ENCODE measurements around the gene POR. TPM values are rescaled to one million over a fixed set of nuclear protein-coding genes. Genes with fewer than 3 reads are reported as not detected.

The POR gene
- total and polyA plus RNA-seq, 11 donors, result 38.3 to 202 (median 80.0) TPM

DNA sequence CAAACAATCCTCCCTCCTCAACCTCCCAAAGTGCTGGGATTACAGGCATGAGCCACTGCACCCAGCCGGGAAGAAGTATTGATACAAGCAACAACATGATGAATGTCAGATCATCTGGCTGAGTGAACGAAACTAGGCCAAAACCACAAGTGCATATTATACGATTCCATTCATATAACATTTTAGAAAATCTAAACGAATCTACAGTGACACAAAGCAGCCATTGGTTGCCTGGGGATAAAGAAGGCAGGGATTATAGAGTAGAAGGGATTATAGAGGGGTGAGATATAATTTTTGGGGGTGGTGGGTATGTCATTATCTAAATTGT is 47.6 kb upstream of the POR start:
- Histone ChIP-seq H3K4me1 (peaks cover 0 to 21% (median 6%) of the 10 kb centered on the region in 12 donors), H3K9me3 (no peaks in the 10 kb centered on the region), H3K36me3 (no peaks in the 10 kb centered on the region), H3K27me3 (no peaks in the 10 kb centered on the region), H3K27ac (no peak overlapping the region), H3K4me3 (no peak overlapping the region)
- WGBS, 4 donors, result 83 to 92% (median 85%) methylated on average over 4 of the region's 4 CpGs
- no peak for DNase-seq
- intact Hi-C loops (cut with DNase I), result loop anchor here in 8 of 10 donors (2.0 to 10.0 kb wide), 3 partner anchors 153 to 267 kb away; no protein-coding TSS in a partner anchor
- no peak for TF ChIP-seq POLR2A (IDR thresholded peaks at IDR 0.05)
- TF ChIP-seq, protein P1, sequence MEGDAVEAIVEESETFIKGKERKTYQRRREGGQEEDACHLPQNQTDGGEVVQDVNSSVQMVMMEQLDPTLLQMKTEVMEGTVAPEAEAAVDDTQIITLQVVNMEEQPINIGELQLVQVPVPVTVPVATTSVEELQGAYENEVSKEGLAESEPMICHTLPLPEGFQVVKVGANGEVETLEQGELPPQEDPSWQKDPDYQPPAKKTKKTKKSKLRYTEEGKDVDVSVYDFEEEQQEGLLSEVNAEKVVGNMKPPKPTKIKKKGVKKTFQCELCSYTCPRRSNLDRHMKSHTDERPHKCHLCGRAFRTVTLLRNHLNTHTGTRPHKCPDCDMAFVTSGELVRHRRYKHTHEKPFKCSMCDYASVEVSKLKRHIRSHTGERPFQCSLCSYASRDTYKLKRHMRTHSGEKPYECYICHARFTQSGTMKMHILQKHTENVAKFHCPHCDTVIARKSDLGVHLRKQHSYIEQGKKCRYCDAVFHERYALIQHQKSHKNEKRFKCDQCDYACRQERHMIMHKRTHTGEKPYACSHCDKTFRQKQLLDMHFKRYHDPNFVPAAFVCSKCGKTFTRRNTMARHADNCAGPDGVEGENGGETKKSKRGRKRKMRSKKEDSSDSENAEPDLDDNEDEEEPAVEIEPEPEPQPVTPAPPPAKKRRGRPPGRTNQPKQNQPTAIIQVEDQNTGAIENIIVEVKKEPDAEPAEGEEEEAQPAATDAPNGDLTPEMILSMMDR (IDR thresholded peaks at IDR 0.05), result no peak
- no peak for ATAC-seq

DNA sequence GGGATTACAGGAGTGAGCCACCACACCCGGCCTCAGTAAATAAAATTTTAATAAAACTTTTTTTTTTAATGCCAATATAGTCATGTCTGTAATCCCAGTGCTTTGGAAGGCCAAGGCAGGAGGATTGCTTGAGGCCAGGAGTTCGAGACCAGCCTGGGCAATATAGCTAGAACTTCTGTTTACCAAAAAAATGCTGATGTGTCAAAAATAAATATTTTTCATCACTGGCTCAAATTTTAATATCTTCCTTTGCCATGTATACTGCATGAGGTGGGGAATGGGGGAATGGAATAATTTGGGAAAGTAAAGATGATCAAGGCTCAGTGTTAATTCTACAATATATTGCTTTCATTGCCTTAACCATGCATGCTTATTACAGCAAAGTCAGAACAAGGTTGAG is 46.8 kb upstream of the POR start:
- peaks cover 0 to 29% (median 11%) of the 10 kb centered on the region in 12 donors for H3K4me1 ChIP-seq
- no peaks in the 10 kb centered on the region for H3K9me3 ChIP-seq
- WGBS, 4 donors, result 92 to 98% (median 93%) methylated on average over 2 of the region's 2 CpGs
- TF ChIP-seq, protein P1 (IDR thresholded peaks at IDR 0.05), result no peak
- TF ChIP-seq POLR2A (IDR thresholded peaks at IDR 0.05), result no peak
- H3K4me3 ChIP-seq, result no peak overlapping the region
- DNase-seq, result no peak
- no peaks in the 10 kb centered on the region for H3K27me3 ChIP-seq
- H3K27ac ChIP-seq, result no peak overlapping the region
- no peak for ATAC-seq
- intact Hi-C loops (cut with DNase I), result loop anchor here in 3 of 10 donors (10.0 kb wide), 2 partner anchors 257 to 267 kb away; no protein-coding TSS in a partner anchor
- H3K36me3 ChIP-seq, result no peaks in the 10 kb centered on the region

- ATAC-seq, result no peak
- Histone ChIP-seq H3K27ac (no peak overlapping the region), H3K4me3 (no peak overlapping the region), H3K4me1 (peaks cover 0 to 29% (median 11%) of the 10 kb centered on the region in 12 donors), H3K36me3 (no peaks in the 10 kb centered on the region), H3K27me3 (no peaks in the 10 kb centered on the region), H3K9me3 (no peaks in the 10 kb centered on the region)
- intact Hi-C loops (cut with DNase I), result loop anchor here in 4 of 10 donors (10.0 kb wide), 4 partner anchors 95 to 265 kb away; partner anchors contain the start of gene TMEM120A (in 2 of the 4)
- no peak for TF ChIP-seq POLR2A (IDR thresholded peaks at IDR 0.05)
- DNase-seq, result no peak
- 76 to 91% (median 81%) methylated on average over 7 of the region's 7 CpGs for WGBS, 4 donors
Measured at GRCh38 chr7:75869776-75870379, 45.1 kb upstream of the POR start.

GRCh38 chr7:75870557-75871161 is 44.3 kb upstream of the POR start:
- Histone ChIP-seq H3K4me1 (peaks cover 0 to 32% (median 11%) of the 10 kb centered on the region in 12 donors), H3K9me3 (no peaks in the 10 kb centered on the region), H3K27me3 (no peaks in the 10 kb centered on the region), H3K36me3 (no peaks in the 10 kb centered on the region), H3K4me3 (no peak overlapping the region), H3K27ac (no peak overlapping the region)
- intact Hi-C loops (cut with DNase I), result loop anchor here in 2 of 10 donors (10.0 kb wide), 2 partner anchors 94 to 124 kb away; partner anchors contain the start of gene TMEM120A (in 2 of the 2)
- ATAC-seq (no peak), DNase-seq (no peak)
- TF ChIP-seq POLR2A (IDR thresholded peaks at IDR 0.05), result no peak
- TF ChIP-seq, protein P1 (IDR thresholded peaks at IDR 0.05), result no peak
- WGBS, 4 donors, result 78 to 96% (median 87%) methylated on average over 9 of the region's 9 CpGs

All from heart left ventricle (tissue), 16 donors.